Thyroid gland (tissue), 4 donors: Measurements from ENCODE around the gene CLEC2B.

Experiments
- POLR2A ChIP-seq, 2 donors: fragments of 450-650 bp; IDR thresholded peaks; one replicate each; pipeline ENCODE4 v1.6.1; 2017; ENCODE audit warnings: antibody characterized with exemption in 2 of 2, mild to moderate bottlenecking in 2 of 2, moderate library complexity in 1 of 2
- TF ChIP-seq, protein P1 (sequence below), 6 experiments: fragments of 200-600 bp in 3 of 6; fragments of 450-650 bp in 3 of 6; sonication (generic) in 3 of 6; IDR thresholded peaks; one replicate each; pipeline ENCODE4 v1.5.1; 2016 to 2019; ENCODE audit warnings: antibody characterized with exemption in 6 of 6, mild to moderate bottlenecking in 2 of 6, inconsistent platforms in 1 of 6, moderate library complexity in 1 of 6

DNA sequence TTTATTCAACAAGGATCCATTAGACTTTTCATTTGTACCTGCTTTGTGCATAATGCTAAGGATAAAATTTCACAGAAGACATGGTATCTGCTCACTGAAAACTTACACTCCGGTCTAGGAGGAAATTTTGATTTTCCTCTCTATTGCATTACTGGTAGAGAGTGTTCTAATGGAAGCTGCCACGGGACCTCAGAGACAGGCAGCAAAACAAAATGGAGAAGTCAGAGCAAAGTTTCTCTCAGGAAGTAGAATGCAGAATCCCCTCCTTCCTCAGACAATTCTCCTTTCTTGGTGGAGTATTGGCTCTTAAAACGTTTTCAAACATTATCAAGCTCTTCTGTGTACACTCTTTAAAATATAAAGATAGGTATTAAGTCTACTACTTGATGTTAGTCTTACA is 12.3 kb downstream of the CLEC2B start:
- TF ChIP-seq POLR2A (IDR thresholded peaks at IDR 0.05) = no peak
- TF ChIP-seq, protein P1, sequence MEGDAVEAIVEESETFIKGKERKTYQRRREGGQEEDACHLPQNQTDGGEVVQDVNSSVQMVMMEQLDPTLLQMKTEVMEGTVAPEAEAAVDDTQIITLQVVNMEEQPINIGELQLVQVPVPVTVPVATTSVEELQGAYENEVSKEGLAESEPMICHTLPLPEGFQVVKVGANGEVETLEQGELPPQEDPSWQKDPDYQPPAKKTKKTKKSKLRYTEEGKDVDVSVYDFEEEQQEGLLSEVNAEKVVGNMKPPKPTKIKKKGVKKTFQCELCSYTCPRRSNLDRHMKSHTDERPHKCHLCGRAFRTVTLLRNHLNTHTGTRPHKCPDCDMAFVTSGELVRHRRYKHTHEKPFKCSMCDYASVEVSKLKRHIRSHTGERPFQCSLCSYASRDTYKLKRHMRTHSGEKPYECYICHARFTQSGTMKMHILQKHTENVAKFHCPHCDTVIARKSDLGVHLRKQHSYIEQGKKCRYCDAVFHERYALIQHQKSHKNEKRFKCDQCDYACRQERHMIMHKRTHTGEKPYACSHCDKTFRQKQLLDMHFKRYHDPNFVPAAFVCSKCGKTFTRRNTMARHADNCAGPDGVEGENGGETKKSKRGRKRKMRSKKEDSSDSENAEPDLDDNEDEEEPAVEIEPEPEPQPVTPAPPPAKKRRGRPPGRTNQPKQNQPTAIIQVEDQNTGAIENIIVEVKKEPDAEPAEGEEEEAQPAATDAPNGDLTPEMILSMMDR (IDR thresholded peaks at IDR 0.05) = no peak
